Endothelial cell of umbilical vein (primary cell): ENCODE measurements around the gene CAMK2D. TPM values are rescaled to one million over a fixed set of nuclear protein-coding genes. Genes with fewer than 3 reads are reported as not detected.

Source experiments
- BruUV-seq: library from RNA; stranded (reverse); fragments of 400-500 nt; replicated peaks from 2 replicates; lab custom pipeline; 2021; lab: Mats Ljungman, UMichigan
- CTCF ChIA-PET: fragments of 300-600, 350-600 bp; sonication (Branson Sonifier 250); formaldehyde crosslinking; loops from one replicate; lab custom pipeline; 2021; ENCODE audit warnings: antibody characterized with exemption, inconsistent platforms; lab: Charles Lee
- POLR2A ChIA-PET: fragments of 300-600, 350-600 bp; sonication (Branson Sonifier 250); formaldehyde crosslinking; loops from one replicate; lab custom pipeline; 2021; ENCODE audit warnings: antibody characterized with exemption, inconsistent platforms; lab: Charles Lee
- DNase-seq: peaks from one replicate; pipeline ENCODE4 v3.0.0-alpha.2; 2011; ENCODE audit warnings: low read depth, low spot score
- FAIRE-seq: peaks from 2 replicates; lab custom pipeline; 2011; peaks lifted over from hg19 to GRCh38; lab: Jason Lieb, UNC
- H2AFZ ChIP-seq: 2 replicates; pipeline ENCODE4 v1.6.0; 2012; ENCODE audit warnings: low read depth, low read length, control low read depth, inconsistent platforms
- H3K27ac ChIP-seq: 2 replicates; pipeline ENCODE4 v1.5.1; 2011; ENCODE audit warnings: low read depth, mild to moderate bottlenecking, control low read depth, low read length, moderate library complexity; ENCODE audit not compliant: insufficient read depth
- H3K27me3 ChIP-seq, 2 experiments: 2 replicates each; pipeline versions ENCODE4 v1.6.0 to v1.6.1; 2011; ENCODE audit warnings: low read length in 2 of 2, mixed read lengths in 1 of 2; ENCODE audit not compliant: control insufficient read depth in 2 of 2, insufficient read depth in 2 of 2
- H3K36me3 ChIP-seq, 2 experiments: 2 replicates in 1 of 2; 3 replicates in 1 of 2; pipeline ENCODE4 v1.5.1; 2011; ENCODE audit warnings: low read length in 2 of 2, mild to moderate bottlenecking in 1 of 2, moderate library complexity in 1 of 2; ENCODE audit not compliant: control insufficient read depth in 2 of 2, insufficient read depth in 2 of 2; ENCODE audit errors: extremely low read depth in 1 of 2
- H3K4me1 ChIP-seq: 3 replicates; pipeline ENCODE4 v1.5.1; 2011; ENCODE audit warnings: mild to moderate bottlenecking, low read length; ENCODE audit not compliant: control insufficient read depth, insufficient read depth; ENCODE audit errors: extremely low read depth
- H3K4me2 ChIP-seq: 2 replicates; pipeline ENCODE4 v1.6.1; 2011; ENCODE audit warnings: low read length, control low read depth, mixed read lengths; ENCODE audit not compliant: insufficient read depth
- H3K4me3 ChIP-seq, 3 experiments: fragments of 200-600 bp in 1 of 3; sonication (generic), shearing (Covaris generic) in 1 of 3; replicated peaks in 1 of 3; 2 replicates each; pipeline ENCODE4 v1.5.1; 2011 to 2016; ENCODE audit warnings: control low read depth in 3 of 3, low read length in 3 of 3, mild to moderate bottlenecking in 2 of 3, inconsistent platforms in 1 of 3, low read depth in 1 of 3, moderate library complexity in 1 of 3; ENCODE audit not compliant: insufficient read depth in 1 of 3
- H3K79me2 ChIP-seq: 2 replicates; pipeline ENCODE4 v1.6.0; 2012; ENCODE audit warnings: low read length, inconsistent platforms; ENCODE audit not compliant: control insufficient read depth, insufficient read depth
- H3K9ac ChIP-seq: replicated peaks from 2 replicates; pipeline ENCODE3; 2011; ENCODE audit warnings: low read length, control low read depth; ENCODE audit not compliant: insufficient read depth; ENCODE audit errors: extremely low read depth
- H3K9me1 ChIP-seq: replicated peaks from 3 replicates; pipeline ENCODE4 v1.6.0; 2011; ENCODE audit warnings: mild to moderate bottlenecking, low read length; ENCODE audit not compliant: control insufficient read depth, insufficient read depth; ENCODE audit errors: extremely low read depth
- H3K9me3 ChIP-seq: replicated peaks from 2 replicates; pipeline ENCODE4 v1.5.1; 2012; ENCODE audit warnings: low read length, inconsistent platforms; ENCODE audit not compliant: control insufficient read depth, insufficient read depth
- H4K20me1 ChIP-seq: replicated peaks from 2 replicates; pipeline ENCODE3; 2011; ENCODE audit warnings: mild to moderate bottlenecking, low read length; ENCODE audit not compliant: control insufficient read depth, insufficient read depth; ENCODE audit errors: extremely low read depth
- EZH2 ChIP-seq: IDR thresholded peaks from 2 replicates; pipeline ENCODE4 v1.6.1; 2012; ENCODE audit warnings: borderline replicate concordance, low read depth, mild to moderate bottlenecking, moderate library complexity, low read length, inconsistent platforms; ENCODE audit not compliant: severe bottlenecking
- FOS ChIP-seq: IDR thresholded peaks from 2 replicates; pipeline ENCODE4 v1.6.1; 2011; ENCODE audit warnings: mild to moderate bottlenecking, low read length, moderate library complexity, borderline replicate concordance; ENCODE audit not compliant: insufficient read depth
- GATA2 ChIP-seq: IDR thresholded peaks from 2 replicates; pipeline ENCODE4 v1.7.0; 2011; ENCODE audit warnings: low read depth, mild to moderate bottlenecking, moderate library complexity, mixed read lengths, low read length; ENCODE audit not compliant: insufficient read length, insufficient read depth
- JUN ChIP-seq: IDR thresholded peaks from 2 replicates; pipeline ENCODE4 v1.6.1; 2011; ENCODE audit warnings: borderline replicate concordance, low read depth; ENCODE audit not compliant: insufficient read length, insufficient read depth
- MYC ChIP-seq: IDR thresholded peaks from one replicate; pipeline ENCODE4 v1.6.1; 2011; ENCODE audit warnings: mild to moderate bottlenecking, low read depth, low read length
- POLR2A ChIP-seq: IDR thresholded peaks from 2 replicates; pipeline ENCODE4 v1.6.1; 2012; ENCODE audit warnings: low read depth, mild to moderate bottlenecking, control low read depth, low read length
- POLR2AphosphoS5 ChIP-seq: IDR thresholded peaks from 2 replicates; pipeline ENCODE4 v1.6.1; 2012; ENCODE audit warnings: low read depth, mild to moderate bottlenecking, control low read depth, low read length, moderate library complexity; ENCODE audit not compliant: insufficient read depth
- dilution Hi-C: fragments of 300-500 bp; cut with MboI; formaldehyde crosslinking; loops from one replicate; pipeline ENCODE4 v1.15.0; 2019; ENCODE audit warnings: low sequenced_read_pairs; ENCODE audit not compliant: extremely low pct_ligation_motif_present
- intact Hi-C: fragments of 100-400 bp; cut with micrococcal nuclease; formaldehyde crosslinking; loops from one replicate; pipeline ENCODE4 v1.10.0; 2022
- polyA plus RNA-seq, 4 experiments: library from polyadenylated mRNA; depleted of rRNA in 3 of 4; stranded (reverse) in 3 of 4; unstranded in 1 of 4; fragments of >200 nt; gene quantifications; 2 replicates each; pipeline versions ENCODE4 v1.2.1 to v1.2.3, GENCODE V29; 2011 to 2012; ENCODE audit warnings: missing spikeins in 1 of 4
- total RNA-seq: library from RNA; stranded (reverse); gene quantifications from 2 replicates; pipeline ENCODE4 v1.2.3, GENCODE V29; 2021
- TF ChIP-seq, protein P1 (sequence below): IDR thresholded peaks from 2 replicates; pipeline ENCODE4 v1.6.1; 2011; ENCODE audit not compliant: insufficient read depth, insufficient read length
- TF ChIP-seq, protein P2 (sequence below), 2 donors: IDR thresholded peaks; 1 replicate in 1 of 2; 2 replicates in 1 of 2; pipeline ENCODE4 v1.5.1; 2011; ENCODE audit warnings: low read length in 2 of 2, mild to moderate bottlenecking in 2 of 2, moderate library complexity in 2 of 2, control low read depth in 1 of 2, inconsistent platforms in 1 of 2, low read depth in 1 of 2; ENCODE audit not compliant: insufficient read depth in 1 of 2; ENCODE audit errors: extremely low read depth in 1 of 2

CAMK2D gene
- total and polyA plus RNA-seq, 2 donors (not counting 3 experiments of a cell fraction or from before 2014, with no cell fraction given) = 10.4 to 30.7 TPM

DNA sequence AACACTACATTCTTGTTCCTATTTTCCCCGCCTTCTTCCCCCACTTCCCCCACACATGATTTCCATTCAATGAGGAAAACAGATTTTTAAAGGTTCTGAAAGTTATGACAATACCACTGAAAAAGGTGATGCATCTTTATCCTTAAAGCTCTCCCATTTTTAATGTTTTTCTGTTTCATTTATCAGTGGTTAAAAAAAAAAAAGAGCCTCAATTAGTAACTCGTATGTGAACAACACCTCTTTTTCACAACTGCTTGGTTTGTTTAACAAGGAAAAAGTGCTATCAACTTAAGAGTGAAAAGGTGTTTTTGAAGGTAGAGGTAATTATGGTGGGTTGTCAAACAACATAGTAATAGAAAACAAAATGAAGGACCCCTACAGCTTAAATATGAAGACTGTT is 8.2 kb upstream of the CAMK2D start:
- H3K9me1 ChIP-seq = no peaks in the 10 kb centered on the region
- H3K27ac ChIP-seq = no peak overlapping the region
- H3K9ac ChIP-seq = no peak overlapping the region
- no peaks in the 10 kb centered on the region for H3K27me3 ChIP-seq
- intact Hi-C loops (no loop called here), dilution Hi-C loops (no loop called here)
- no peaks in the 10 kb centered on the region for H3K36me3 ChIP-seq
- no peaks in the 10 kb centered on the region for H4K20me1 ChIP-seq
- no peak overlapping the region for H3K4me2 ChIP-seq
- DNase-seq = no peak
- no peak for FAIRE-seq
- H3K79me2 ChIP-seq = no peaks in the 10 kb centered on the region
- BruUV-seq = no TSS peak
- no peak overlapping the region for H3K4me3 ChIP-seq
- H3K4me1 ChIP-seq = no peaks in the 10 kb centered on the region
- POLR2A ChIA-PET = no interaction called here
- TF ChIP-seq MYC (no peak), EZH2 (no peak), GATA2 (no peak), POLR2A (no peak), FOS (no peak), JUN (no peak), POLR2AphosphoS5 (no peak)
- TF ChIP-seq, protein P1, sequence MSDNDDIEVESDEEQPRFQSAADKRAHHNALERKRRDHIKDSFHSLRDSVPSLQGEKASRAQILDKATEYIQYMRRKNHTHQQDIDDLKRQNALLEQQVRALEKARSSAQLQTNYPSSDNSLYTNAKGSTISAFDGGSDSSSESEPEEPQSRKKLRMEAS = no peak
- TF ChIP-seq, protein P2, sequence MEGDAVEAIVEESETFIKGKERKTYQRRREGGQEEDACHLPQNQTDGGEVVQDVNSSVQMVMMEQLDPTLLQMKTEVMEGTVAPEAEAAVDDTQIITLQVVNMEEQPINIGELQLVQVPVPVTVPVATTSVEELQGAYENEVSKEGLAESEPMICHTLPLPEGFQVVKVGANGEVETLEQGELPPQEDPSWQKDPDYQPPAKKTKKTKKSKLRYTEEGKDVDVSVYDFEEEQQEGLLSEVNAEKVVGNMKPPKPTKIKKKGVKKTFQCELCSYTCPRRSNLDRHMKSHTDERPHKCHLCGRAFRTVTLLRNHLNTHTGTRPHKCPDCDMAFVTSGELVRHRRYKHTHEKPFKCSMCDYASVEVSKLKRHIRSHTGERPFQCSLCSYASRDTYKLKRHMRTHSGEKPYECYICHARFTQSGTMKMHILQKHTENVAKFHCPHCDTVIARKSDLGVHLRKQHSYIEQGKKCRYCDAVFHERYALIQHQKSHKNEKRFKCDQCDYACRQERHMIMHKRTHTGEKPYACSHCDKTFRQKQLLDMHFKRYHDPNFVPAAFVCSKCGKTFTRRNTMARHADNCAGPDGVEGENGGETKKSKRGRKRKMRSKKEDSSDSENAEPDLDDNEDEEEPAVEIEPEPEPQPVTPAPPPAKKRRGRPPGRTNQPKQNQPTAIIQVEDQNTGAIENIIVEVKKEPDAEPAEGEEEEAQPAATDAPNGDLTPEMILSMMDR (IDR thresholded peaks at IDR 0.05; ENCODE audit: extremely low read depth in 1 of 2, insufficient read depth in 1 of 2, low read depth in 1 of 2, low read length in 2 of 2) = no peak
- CTCF ChIA-PET = interaction anchor here (1.5 kb wide), 1 partner anchor 10 kb away, joined by 3 read pairs; no protein-coding TSS in a partner anchor
- no peak overlapping the region for H2AFZ ChIP-seq
- no peaks in the 10 kb centered on the region for H3K9me3 ChIP-seq
